HUES6 (cell line): ENCODE results near the gene RIOK3.

Experiments
- H3K27ac ChIP-seq: 2 replicates; pipeline ENCODE4 v1.7.0; 2013; ENCODE audit warnings: low read depth, mild to moderate bottlenecking, low read length, inconsistent platforms
- H3K27me3 ChIP-seq: 2 replicates; pipeline ENCODE4 v1.6.1; 2013; ENCODE audit warnings: low read length; ENCODE audit not compliant: control insufficient read depth, insufficient read depth
- H3K36me3 ChIP-seq: 2 replicates; pipeline ENCODE4 v1.6.1; 2013; ENCODE audit warnings: low read length; ENCODE audit not compliant: control insufficient read depth, insufficient read depth
- H3K4me1 ChIP-seq: 2 replicates; pipeline ENCODE4 v1.6.1; 2013; ENCODE audit warnings: low read length; ENCODE audit not compliant: control insufficient read depth, insufficient read depth
- H3K4me3 ChIP-seq: 2 replicates; pipeline ENCODE4 v1.5.1; 2013; ENCODE audit warnings: low read depth, low read length
- H3K9ac ChIP-seq: one replicate; pipeline ENCODE4 v1.6.1; 2013; ENCODE audit warnings: mild to moderate bottlenecking, low read length
- H3K9me3 ChIP-seq: 2 replicates; pipeline ENCODE4 v1.6.1; 2013; ENCODE audit warnings: low read depth, low read length; ENCODE audit not compliant: control insufficient read depth, insufficient read depth

Gene RIOK3

GRCh38 chr18:23452728-23453679, at the start of gene RIOK3:
Gene RIOK3 (plus strand): TSS chr18:23453287. CDS start chr18:23453440, 153 bp downstream.
- Histone ChIP-seq H3K4me1 (peaks cover 11% of the 10 kb centered on the region), H3K4me3 (peak within 1 kb of the TSS; percentile 98), H3K27ac (peak within 1 kb of the TSS; percentile 24; the same call in 1 of the 2 replicates), H3K9ac (peak within 1 kb of the TSS; percentile 88), H3K9me3 (no peaks in the 10 kb centered on the region), H3K27me3 (no peaks in the 10 kb centered on the region), H3K36me3 (peaks cover 2% of the 10 kb centered on the region; the same call in 1 of the 2 replicates)

GRCh38 chr18:23403310-23403709, 49.8 kb upstream of the RIOK3 start:
- Histone ChIP-seq H3K9ac (no peak overlapping the region), H3K27me3 (no peaks in the 10 kb centered on the region), H3K9me3 (no peaks in the 10 kb centered on the region), H3K4me3 (no peak overlapping the region), H3K4me1 (peaks cover 13% of the 10 kb centered on the region), H3K36me3 (no peaks in the 10 kb centered on the region; the same call in 1 of the 2 replicates), H3K27ac (no peak overlapping the region)

GRCh38 chr18:23405636-23406035, 47.5 kb upstream of the RIOK3 start:
- Histone ChIP-seq H3K27me3 (no peaks in the 10 kb centered on the region), H3K4me1 (peaks cover 13% of the 10 kb centered on the region), H3K4me3 (no peak overlapping the region), H3K9ac (no peak overlapping the region), H3K9me3 (no peaks in the 10 kb centered on the region), H3K36me3 (no peaks in the 10 kb centered on the region; the same call in 1 of the 2 replicates), H3K27ac (no peak overlapping the region)

- H3K4me1 ChIP-seq, result peaks cover 9% of the 10 kb centered on the region
These were observed 46.8 kb upstream of the RIOK3 start for GRCh38 chr18:23406271-23406787.

GRCh38 chr18:23412351-23412964, 40.6 kb upstream of the RIOK3 start:
- Histone ChIP-seq H3K9ac (no peak overlapping the region), H3K4me1 (no peaks in the 10 kb centered on the region), H3K36me3 (no peaks in the 10 kb centered on the region), H3K4me3 (no peak overlapping the region), H3K9me3 (no peaks in the 10 kb centered on the region), H3K27ac (no peak overlapping the region), H3K27me3 (no peaks in the 10 kb centered on the region)

More at GRCh38 chr18:23406271-23406787, 46.8 kb upstream of the RIOK3 start:
- H3K27me3 ChIP-seq, result no peaks in the 10 kb centered on the region
- H3K9me3 ChIP-seq, result no peaks in the 10 kb centered on the region
- H3K4me3 ChIP-seq, result no peak overlapping the region
- no peaks in the 10 kb centered on the region; the same call in 1 of the 2 replicates for H3K36me3 ChIP-seq
- no peak overlapping the region for H3K27ac ChIP-seq
- no peak overlapping the region for H3K9ac ChIP-seq

- H3K4me1 ChIP-seq, result no peaks in the 10 kb centered on the region
- no peaks in the 10 kb centered on the region for H3K36me3 ChIP-seq
- no peak overlapping the region for H3K27ac ChIP-seq
- H3K9ac ChIP-seq, result no peak overlapping the region
- no peak overlapping the region for H3K4me3 ChIP-seq
- no peaks in the 10 kb centered on the region for H3K9me3 ChIP-seq
- H3K27me3 ChIP-seq, result no peaks in the 10 kb centered on the region
These were observed 37.6 kb upstream of the RIOK3 start for GRCh38 chr18:23415515-23415914.

GRCh38 chr18:23416298-23416697, 36.8 kb upstream of the RIOK3 start:
- Histone ChIP-seq H3K9me3 (no peaks in the 10 kb centered on the region), H3K27ac (no peak overlapping the region), H3K27me3 (no peaks in the 10 kb centered on the region), H3K9ac (no peak overlapping the region), H3K4me1 (no peaks in the 10 kb centered on the region), H3K4me3 (no peak overlapping the region), H3K36me3 (no peaks in the 10 kb centered on the region)

GRCh38 chr18:23421277-23421676, 31.8 kb upstream of the RIOK3 start:
- no peaks in the 10 kb centered on the region for H3K36me3 ChIP-seq
- H3K4me3 ChIP-seq, result no peak overlapping the region
- no peak overlapping the region for H3K9ac ChIP-seq
- no peaks in the 10 kb centered on the region for H3K27me3 ChIP-seq
- no peaks in the 10 kb centered on the region for H3K9me3 ChIP-seq
- H3K27ac ChIP-seq, result no peak overlapping the region
- H3K4me1 ChIP-seq, result peaks cover 6% of the 10 kb centered on the region; the same call in 1 of the 2 replicates

GRCh38 chr18:23422751-23423418, 30.2 kb upstream of the RIOK3 start:
- Histone ChIP-seq H3K4me3 (no peak overlapping the region), H3K36me3 (no peaks in the 10 kb centered on the region), H3K27ac (no peak overlapping the region), H3K4me1 (peaks cover 6% of the 10 kb centered on the region; the same call in 1 of the 2 replicates), H3K9me3 (no peaks in the 10 kb centered on the region), H3K27me3 (no peaks in the 10 kb centered on the region), H3K9ac (no peak overlapping the region)

- Histone ChIP-seq H3K9me3 (no peaks in the 10 kb centered on the region), H3K36me3 (no peaks in the 10 kb centered on the region), H3K27me3 (no peaks in the 10 kb centered on the region), H3K27ac (no peak overlapping the region), H3K9ac (no peak overlapping the region), H3K4me1 (peaks cover 6% of the 10 kb centered on the region; the same call in 1 of the 2 replicates), H3K4me3 (no peak overlapping the region)
These were observed 28.5 kb upstream of the RIOK3 start for GRCh38 chr18:23424616-23425015.
